ENCODE results near the gene GM2A. TPM values are rescaled to one million over a fixed set of nuclear protein-coding genes. Genes with fewer than 3 reads are reported as not detected.
A peak's percentile ranks its signal among the peaks of the same experiment; 100 is the strongest.

The GM2A gene
- total RNA-seq, 6 experiments from 2014 or later = 11.7 to 23.6 (median 20.3) TPM

DNA sequence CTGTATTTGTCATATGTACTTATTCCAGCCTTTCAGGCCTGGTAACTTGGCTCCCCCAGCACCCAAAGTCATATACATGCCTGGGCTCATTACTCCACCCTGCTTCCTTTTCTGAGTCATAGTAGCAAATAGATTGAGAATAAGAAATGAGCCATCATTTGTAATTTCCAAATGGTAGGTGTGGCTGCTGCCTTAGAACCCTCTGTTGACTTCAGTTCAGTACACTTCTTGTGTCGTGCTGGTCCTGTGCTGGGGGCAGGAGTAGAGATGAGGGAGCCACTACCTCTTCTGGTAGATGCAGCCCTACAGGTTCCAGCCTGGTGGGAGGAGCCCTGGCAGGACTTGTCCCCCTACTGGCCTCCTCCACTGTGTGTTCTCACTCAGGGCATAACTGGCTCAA is 11.1 kb downstream of the GM2A start:
- no peaks in the 10 kb centered on the region for H3K9me3 ChIP-seq
- no peak overlapping the region for H3K27ac ChIP-seq
- DNase-seq (no peak), ATAC-seq (no peak)
- H3K4me1 ChIP-seq = no peaks in the 10 kb centered on the region
- WGBS (ENCODE audit: insufficient coverage, low coverage, low lambda C conversion rate, missing lambda C conversion rate) = no CpG with 5 or more reads among the region's 1 CpG
- intact Hi-C loops (cut with DNase I) = no loop called here
- H3K36me3 ChIP-seq = peaks cover 0 to 15% (median 3%) of the 10 kb centered on the region in 4 donors
- H3K27me3 ChIP-seq = no peaks in the 10 kb centered on the region
- H3K4me3 ChIP-seq = no peak overlapping the region
- no peak for TF ChIP-seq POLR2A (IDR thresholded peaks at IDR 0.05)

DNA sequence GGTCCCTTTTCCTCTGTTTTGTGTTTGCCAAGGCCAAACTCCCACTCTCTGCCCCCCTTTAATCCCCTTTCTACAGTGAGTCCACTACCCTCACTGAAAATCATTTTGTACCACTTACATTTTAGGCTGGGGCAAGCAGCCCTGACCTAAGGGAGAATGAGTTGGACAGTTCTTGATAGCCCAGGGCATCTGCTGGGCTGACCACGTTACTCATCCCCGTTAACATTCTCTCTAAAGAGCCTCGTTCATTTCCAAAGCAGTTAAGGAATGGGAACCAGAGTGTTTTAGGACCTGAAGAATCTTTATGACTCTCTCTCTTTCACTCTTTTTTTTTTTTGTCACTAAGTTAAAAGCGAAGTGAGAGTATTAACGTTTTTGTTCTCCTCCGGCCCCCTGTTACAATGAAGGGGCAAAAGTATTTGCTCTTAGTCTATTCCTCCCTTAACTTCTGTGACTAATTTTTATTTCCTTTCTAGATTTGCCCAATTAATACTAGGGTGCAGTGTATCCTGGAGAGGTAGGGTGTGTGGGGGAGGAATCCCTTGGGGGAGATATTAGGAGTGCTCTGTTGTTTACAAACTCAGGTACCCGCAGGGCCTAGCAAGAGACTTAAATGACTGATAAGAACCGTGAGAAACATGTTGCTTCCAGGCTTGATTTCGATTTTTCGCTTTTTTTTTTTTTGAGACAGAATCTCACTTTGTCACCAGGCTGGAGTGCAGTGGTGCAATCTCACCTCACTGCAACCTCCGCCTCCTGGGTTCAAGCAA is 14.7 kb downstream of the GM2A start:
- ATAC-seq (no peak), DNase-seq (no peak)
- WGBS (ENCODE audit: insufficient coverage, low coverage, low lambda C conversion rate, missing lambda C conversion rate) = 94% methylated on average over 10 of the region's 11 CpGs
- Histone ChIP-seq H3K9me3 (no peaks in the 10 kb centered on the region), H3K4me3 (no peak overlapping the region), H3K27ac (no peak overlapping the region), H3K27me3 (no peaks in the 10 kb centered on the region), H3K4me1 (no peaks in the 10 kb centered on the region), H3K36me3 (peaks cover 0 to 20% (median 3%) of the 10 kb centered on the region in 4 donors)
- intact Hi-C loops (cut with DNase I) = no loop called here
- TF ChIP-seq, protein P1, sequence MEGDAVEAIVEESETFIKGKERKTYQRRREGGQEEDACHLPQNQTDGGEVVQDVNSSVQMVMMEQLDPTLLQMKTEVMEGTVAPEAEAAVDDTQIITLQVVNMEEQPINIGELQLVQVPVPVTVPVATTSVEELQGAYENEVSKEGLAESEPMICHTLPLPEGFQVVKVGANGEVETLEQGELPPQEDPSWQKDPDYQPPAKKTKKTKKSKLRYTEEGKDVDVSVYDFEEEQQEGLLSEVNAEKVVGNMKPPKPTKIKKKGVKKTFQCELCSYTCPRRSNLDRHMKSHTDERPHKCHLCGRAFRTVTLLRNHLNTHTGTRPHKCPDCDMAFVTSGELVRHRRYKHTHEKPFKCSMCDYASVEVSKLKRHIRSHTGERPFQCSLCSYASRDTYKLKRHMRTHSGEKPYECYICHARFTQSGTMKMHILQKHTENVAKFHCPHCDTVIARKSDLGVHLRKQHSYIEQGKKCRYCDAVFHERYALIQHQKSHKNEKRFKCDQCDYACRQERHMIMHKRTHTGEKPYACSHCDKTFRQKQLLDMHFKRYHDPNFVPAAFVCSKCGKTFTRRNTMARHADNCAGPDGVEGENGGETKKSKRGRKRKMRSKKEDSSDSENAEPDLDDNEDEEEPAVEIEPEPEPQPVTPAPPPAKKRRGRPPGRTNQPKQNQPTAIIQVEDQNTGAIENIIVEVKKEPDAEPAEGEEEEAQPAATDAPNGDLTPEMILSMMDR (IDR thresholded peaks at IDR 0.05) = no peak
- TF ChIP-seq POLR2A (IDR thresholded peaks at IDR 0.05) = no peak

DNA sequence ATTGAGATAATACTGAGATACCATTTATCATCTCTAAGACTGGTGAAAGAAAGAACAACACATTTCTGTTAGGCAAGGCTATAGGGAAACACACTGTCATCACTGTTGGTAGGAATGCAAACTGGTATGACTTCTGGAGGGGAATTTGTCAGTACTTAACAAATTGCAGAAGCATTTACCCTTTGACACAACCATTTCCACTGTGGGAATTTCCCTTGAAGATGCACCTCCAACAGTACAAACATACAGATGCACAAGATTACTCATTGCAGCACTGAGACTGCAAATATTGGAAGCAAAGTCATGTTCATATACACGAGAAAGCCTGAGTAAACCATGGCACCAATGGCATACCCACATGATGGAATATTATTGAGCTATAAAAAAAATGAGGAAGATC is 17.6 kb downstream of the GM2A start:
- ATAC-seq (peak in 1 of 4 donors; percentile 87), DNase-seq (no peak)
- WGBS (ENCODE audit: insufficient coverage, low coverage, low lambda C conversion rate, missing lambda C conversion rate) = 47% methylated on average over 1 of the region's 1 CpG
- Histone ChIP-seq H3K36me3 (peaks cover 0 to 20% (median 3%) of the 10 kb centered on the region in 4 donors), H3K27ac (no peak overlapping the region), H3K4me3 (no peak overlapping the region), H3K27me3 (no peaks in the 10 kb centered on the region), H3K9me3 (no peaks in the 10 kb centered on the region), H3K4me1 (no peaks in the 10 kb centered on the region)
- intact Hi-C loops (cut with DNase I) = no loop called here
- no peak for TF ChIP-seq POLR2A (IDR thresholded peaks at IDR 0.05)
- TF ChIP-seq, protein P1 (IDR thresholded peaks at IDR 0.05) = no peak

DNA sequence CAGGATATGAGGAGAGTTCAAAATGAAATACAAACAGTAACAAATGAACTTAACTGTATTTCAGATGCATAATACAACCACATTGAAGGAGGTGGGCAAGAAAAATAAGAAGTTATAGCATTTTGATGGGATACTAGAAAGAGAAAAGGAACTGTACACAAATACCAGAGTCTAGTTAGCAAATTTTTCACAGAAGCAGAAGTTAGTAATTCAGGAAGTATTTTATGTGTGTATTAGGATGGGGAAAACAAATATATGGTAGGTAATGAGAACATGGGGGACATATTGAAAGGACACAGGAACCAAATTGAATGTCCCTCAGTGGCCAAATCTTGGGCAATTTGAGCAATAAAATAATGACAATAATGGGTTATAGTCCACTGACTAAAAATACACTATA is 18.4 kb downstream of the GM2A start:
- no peak for ATAC-seq
- H3K36me3 ChIP-seq = peaks cover 0 to 20% (median 3%) of the 10 kb centered on the region in 4 donors
- H3K4me1 ChIP-seq = no peaks in the 10 kb centered on the region

DNA sequence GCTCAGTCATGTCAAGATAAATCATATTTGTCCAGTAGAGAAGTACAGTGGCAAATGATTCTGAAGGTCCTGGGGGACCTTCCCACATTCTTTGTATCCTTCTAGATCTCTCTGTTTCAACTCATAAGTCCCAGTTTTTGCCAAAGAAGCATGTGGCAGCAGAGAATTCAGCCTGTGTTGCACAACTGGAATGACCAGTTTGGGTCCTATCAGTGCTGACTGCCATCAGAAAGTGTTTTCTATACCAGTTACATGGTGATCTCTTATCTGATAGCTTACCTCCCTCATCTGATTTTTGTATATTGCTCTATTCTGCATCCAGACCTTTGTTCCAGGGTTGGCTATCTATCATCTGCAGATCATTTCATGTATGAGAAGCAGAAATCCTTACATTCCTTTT is 21.7 kb downstream of the GM2A start:
- H3K36me3 ChIP-seq = no peaks in the 10 kb centered on the region
- H3K4me1 ChIP-seq = no peaks in the 10 kb centered on the region
- no peak overlapping the region for H3K27ac ChIP-seq
- ATAC-seq (no peak), DNase-seq (no peak)
- TF ChIP-seq, protein P1 (IDR thresholded peaks at IDR 0.05) = no peak
- no peak for TF ChIP-seq POLR2A (IDR thresholded peaks at IDR 0.05)
- no peaks in the 10 kb centered on the region for H3K9me3 ChIP-seq
- no peaks in the 10 kb centered on the region for H3K27me3 ChIP-seq
- intact Hi-C loops (cut with DNase I) = no loop called here
- no peak overlapping the region for H3K4me3 ChIP-seq

More for the DNA sequence above, 18.4 kb downstream of the GM2A start:
- no peaks in the 10 kb centered on the region for H3K9me3 ChIP-seq
- H3K27ac ChIP-seq = no peak overlapping the region
- H3K4me3 ChIP-seq = no peak overlapping the region
- intact Hi-C loops (cut with DNase I) = no loop called here
- no peak for DNase-seq
- TF ChIP-seq, protein P1 (IDR thresholded peaks at IDR 0.05) = no peak
- no peak for TF ChIP-seq POLR2A (IDR thresholded peaks at IDR 0.05)
- no peaks in the 10 kb centered on the region for H3K27me3 ChIP-seq

All from right lobe of liver (tissue), 6 donors.